IPS DF 19.7 (cell line): Measurements from ENCODE around the gene BEST3.
"Not testable (repeated sequence)": the region's sequence is repeated elsewhere in the genome, so short reads cannot be mapped to it uniquely, and the experiment has no call there.

ENCODE experiments used
- DNase-seq: peaks from one replicate; pipeline ENCODE4 v3.0.0-alpha.2; 2013; ENCODE audit warnings: low read depth, low spot score

The BEST3 gene

DNA sequence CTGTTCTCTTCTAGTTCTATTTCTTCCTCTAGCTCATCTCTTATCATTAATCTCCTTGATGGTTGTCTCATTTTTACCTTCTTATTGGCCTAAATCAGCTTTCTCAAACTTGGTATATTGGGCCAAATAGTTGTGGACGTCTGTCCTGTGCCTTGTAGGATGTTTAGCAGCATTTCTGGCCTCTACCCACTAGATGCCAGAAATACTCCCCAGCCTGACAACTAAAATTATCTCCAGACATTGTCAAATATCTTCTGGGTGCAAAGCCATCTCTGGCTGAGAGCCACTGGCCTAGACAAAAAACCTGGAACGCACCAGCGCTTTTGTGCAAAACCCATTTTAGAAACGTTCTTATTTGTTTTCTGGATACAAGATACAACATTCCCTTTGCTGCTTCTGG lies 49.6 kb downstream of the BEST3 start:
- no peak for DNase-seq

DNA sequence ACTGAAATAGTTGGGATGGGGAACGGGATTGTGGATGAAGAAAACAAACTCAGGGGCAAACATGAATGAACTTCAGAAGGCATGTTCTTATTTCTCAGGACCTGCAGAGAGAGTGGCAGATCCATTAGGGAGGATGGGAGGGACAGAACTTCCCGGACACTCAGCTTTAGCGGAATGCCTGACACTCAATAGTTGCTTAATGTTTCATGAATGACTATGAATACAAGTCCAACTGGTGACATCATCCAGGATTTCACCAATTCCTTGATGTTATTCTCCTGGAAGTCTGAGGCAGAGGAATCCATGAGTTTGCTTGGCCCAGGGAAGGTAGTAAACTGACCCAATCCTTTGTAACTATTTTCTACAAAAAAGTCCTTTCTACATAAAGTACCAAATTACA lies 50.6 kb downstream of the BEST3 start:
- DNase-seq: no peak

DNA sequence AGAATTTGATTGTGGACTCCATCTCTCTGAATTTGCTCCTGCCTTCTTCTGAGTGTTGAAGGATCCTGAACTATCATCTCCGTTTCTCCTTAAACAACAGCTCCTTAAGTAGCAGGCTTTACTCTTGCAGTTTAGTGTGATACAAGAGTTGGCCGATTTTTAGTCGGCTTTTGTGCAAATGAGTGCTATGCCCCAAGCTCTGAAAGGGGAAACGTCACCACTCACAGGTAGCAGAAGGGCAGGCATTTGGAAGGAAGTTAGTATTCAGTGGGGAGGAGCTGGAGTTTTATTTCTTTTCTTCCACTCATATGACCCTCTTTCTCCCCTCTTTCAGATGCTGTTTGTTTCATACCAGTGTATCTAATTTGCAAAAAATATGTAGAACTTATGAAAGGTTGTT lies 51.9 kb downstream of the BEST3 start:
- DNase-seq: no peak

DNA sequence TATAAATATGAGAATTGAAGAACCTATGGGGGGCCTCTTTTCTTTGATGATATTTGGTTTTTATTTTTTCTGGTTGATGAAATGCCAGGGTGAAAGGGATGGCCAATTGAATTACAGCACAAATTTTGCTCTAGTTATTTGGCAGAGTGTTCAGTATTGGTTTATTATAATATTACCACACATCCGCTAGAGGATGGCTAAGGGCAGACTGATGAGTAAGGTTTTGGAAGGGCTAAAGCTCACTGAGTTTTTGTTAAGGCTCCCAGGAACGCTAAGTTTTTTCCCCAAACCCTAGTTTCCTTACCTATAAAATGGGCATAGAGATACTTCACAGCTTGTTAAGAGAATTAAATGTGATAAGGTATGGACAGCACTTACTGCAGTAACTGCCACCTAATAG lies 54.1 kb downstream of the BEST3 start:
- no peak for DNase-seq

DNA sequence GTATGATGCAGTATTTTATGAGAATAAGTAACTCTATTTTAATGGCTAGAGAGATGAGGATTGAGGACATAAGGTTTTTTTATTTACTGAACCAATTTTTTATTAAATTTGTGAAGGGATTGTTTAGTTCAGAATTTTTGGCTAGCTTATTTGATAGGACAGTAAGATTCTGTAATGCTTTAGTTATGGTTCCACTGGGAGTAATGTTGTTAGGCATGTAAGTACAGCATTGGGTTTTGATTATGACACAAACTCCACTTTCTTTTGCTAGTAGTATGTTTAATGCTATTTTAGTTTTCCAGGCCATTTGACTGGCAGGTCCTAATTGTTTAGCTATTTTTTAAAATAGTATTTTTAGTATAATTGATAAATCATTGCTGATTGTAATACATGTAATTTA lies 54.6 kb downstream of the BEST3 start:
- no peak for DNase-seq

DNA sequence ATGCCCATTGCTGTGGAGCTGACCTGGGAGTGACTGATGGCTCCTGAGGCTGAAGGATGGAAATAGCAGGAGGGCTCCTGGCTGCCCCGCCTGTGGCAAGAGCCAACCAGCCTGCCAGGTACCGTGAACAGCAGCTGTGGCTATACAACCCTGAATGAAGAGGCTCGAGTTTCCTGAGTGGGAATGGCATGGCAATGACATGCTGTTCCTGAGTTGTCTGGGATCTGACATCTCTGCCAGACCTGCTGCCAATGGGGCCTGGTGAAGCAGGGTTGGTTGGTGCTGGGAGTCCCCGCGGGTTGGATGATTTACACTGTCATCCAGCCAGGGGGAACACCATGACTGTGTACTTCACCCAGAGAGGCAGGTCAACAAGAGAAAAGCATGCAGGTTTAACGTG lies 56.6 kb downstream of the BEST3 start:
- no peak for DNase-seq

DNA sequence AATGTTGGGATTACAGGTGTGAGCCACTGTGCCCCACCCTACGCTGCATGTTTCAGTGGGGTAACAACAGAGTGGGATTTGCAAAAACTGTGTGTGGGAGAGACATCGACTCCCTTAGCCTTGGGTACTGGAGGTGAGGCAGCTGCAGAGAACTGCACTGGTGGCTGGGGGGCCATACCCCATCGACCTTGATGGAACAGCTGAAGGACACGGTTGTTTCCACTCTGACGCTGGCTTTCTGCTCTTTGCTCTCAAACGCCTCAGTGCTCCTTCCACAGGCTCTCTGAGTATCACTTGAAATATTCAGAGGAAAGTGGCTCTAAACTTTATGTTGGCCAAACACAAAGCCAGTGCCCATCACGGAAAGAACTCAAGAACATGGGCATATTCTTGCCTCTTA lies 57.6 kb downstream of the BEST3 start:
- no peak for DNase-seq

DNA sequence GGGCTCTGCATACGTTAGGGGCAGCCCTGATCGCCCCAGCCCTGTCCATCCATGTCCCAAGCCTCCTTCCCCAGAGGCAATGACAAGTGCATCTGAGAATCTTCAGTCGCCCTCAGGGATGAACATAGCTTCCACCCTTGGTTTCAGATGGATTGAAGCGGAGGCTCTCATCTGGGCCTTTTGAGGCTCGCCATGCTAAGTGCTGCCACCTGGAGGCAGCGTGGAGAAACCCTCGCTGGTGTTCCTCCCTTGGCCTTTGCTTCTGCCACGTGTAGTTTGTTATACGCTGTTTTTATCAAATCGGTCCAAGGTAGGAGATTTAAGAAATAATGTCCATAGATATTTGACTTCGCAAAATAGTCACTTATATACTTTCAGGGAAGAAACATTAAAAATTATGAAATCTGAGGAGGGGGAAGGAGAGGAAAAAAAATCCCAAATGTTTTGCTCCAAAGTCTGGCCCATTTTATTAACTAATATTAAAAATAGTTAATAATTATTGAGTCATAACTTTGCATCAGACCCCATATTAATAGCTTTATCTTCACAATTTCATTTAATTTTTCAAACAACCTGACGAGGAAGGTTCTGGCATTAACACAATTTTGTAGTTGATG lies 59.6 kb downstream of the BEST3 start:
- no peak for DNase-seq

DNA sequence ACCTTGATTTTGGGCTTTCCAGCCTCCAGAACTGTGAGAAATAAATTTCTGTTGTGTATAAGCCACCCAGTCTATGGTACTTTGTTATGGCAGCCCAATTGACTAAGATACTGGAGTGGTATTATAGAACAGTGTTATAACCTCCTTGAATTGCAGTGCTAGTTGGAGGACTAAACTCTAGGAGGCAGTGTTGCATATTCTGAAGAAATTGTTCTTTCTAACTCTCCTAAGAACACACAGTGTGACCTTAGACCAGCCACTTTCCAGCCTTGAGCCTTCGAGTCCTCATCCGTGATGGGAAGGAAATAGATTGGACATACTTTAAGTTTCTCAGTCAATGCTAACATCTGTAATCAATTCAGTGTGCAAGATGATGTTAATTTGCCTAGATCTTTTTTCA lies 66.0 kb downstream of the BEST3 start:
- no peak for DNase-seq

DNA sequence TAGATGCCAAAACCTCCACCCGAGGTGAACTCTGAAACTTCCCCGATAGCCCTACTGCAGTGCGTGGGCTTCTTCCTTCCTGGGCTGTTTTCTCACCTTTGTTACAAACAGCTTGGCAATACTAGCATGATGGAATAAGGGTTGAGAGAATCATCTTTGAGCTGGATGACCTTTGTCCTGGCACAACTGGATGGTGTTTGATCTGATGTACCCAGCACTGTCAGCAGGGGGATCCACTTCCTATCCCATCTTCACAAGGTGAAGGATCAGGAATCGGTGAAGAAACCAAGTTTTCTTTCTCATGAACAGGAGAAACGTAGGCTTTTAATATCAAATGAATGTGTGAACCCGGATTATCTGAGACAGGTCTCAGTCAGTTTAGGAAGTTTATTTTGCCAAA lies 68.9 kb downstream of the BEST3 start:
- no peak for DNase-seq

DNA sequence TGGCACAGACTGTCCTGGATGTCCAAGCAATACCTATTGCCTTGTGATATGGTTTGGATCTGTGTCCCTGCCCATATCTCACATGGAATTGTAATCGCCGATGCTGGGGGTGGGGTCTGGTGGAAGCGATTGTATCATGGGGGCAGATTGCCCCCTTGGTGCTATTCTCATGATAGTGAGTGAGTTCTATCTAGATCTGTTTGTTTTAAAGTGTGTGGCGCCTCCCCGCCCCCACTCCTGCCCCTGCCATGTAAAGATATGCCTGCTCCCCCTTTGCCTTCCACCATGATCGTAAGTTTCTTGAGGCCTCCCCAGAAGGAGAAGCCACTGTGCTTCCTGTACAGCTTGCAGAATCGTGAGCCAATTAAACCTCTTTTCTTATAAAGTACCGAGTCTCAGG lies 71.6 kb downstream of the BEST3 start:
- DNase-seq: no peak

DNA sequence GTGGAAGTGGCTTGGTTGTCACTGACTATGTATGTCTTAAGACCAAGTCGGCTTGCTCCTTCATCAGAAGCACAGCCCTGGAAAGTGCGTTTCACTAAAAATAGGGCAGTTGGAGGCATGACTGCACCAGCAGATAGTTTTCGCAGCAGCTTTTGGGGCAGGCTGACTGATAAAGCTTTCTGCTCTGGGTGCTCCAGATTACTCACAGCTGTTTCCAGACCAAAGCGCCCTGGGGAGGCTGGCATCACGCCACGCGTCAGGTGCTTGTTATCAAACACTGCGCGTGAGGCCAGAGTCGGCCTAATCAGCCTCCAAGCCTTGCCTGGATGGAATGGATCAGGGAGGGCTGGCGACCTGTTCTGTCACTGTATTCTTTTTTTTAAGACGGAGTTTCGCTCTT lies 75.1 kb downstream of the BEST3 start:
- no peak for DNase-seq

DNA sequence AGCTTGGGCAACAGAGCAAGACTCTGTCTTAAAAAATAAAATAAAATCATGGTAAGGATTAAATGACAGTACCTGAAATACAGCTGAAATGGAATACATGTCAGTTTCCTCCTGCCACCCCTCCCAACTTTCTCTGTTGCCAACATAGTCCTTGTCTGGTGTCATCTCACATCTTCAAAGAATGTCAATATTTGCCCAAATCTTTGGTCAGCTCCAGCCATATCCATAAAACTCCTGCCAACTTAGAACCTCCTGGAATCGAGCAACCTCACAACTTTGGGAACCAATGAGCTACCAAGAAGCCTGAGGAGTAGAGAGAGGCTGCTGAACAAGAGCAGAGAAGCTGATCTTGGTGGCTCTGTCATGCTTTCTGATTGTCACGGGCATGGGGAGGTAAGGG lies 77.6 kb downstream of the BEST3 start:
- DNase-seq: no peak

DNA sequence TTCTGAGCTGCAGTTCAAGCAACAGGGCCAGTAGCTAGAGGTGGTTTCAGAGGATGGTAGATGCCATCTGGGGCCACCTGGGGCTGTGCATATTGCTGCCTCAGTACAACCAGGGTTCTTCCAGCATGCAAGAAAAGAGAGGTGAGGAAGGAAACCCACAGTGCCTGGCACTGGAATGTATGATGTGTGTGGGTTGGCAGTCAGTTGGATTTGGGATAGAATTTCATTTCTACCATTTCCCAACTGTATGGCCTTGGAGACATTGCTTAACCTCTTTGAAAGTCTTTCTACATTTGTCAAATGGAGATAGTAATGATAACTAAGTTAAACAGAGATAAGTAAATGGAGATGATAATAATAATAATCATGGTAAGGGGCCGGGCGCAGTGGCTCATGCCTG lies 78.2 kb downstream of the BEST3 start:
- DNase-seq: no peak

DNA sequence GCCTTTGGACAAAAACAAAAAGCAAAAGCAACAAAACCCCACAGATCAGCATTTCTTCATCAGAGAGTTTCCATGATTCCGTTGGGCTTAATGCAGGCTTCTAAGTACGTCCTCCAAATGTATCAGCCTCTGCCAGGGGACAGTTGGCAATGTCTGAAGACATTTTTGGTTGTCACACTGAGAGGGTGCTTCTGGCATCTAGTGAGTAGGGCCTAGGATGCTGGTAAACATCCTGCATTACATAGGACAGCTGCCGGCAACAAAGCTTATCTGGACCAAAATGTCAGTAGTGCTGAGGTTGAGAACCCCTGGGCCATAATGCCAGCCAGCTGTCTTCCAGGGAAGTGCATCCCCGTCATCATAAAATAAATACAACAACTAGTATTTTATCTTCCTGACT lies 79.0 kb downstream of the BEST3 start:
- DNase-seq: no peak

DNA sequence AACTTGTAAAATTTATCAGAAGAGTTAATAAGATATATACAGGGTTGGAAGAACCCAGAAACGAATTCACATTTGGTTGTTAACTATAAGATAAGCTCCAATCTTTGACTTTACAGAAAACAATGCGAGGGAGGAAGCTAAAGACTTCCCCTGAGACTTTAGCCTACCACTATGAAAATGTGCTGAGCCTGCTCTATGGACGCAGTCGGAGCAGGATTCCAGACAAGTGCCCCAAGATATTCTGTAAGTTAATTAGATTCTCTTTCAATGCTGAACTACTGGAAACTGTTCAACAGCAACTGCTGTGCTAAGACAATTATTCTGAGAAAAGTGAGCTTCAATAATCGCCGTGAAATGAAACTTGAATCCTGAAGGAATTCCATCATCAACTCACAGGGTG lies 80.1 kb downstream of the BEST3 start:
- no peak for DNase-seq

DNA sequence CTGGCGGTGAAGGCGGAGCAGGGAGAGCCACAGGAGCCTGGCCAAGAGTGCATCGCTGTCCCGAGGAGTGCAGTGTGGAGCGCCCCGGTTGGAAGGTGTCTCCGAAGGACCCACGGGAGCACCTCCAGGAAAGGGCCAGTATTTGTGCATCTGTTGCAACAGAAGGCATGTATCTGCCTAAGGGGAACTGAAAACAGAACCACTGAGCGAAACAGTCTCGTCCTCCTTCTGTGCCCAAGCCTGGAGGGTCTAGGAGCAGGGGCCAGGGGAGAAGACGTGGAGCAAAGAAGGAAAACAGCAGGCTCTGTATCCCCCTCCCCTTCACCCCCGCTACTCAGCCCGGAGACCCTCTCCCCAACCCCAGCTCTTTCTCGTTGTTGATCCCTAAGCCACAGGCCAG lies 83.1 kb downstream of the BEST3 start:
- DNase-seq: no peak

DNA sequence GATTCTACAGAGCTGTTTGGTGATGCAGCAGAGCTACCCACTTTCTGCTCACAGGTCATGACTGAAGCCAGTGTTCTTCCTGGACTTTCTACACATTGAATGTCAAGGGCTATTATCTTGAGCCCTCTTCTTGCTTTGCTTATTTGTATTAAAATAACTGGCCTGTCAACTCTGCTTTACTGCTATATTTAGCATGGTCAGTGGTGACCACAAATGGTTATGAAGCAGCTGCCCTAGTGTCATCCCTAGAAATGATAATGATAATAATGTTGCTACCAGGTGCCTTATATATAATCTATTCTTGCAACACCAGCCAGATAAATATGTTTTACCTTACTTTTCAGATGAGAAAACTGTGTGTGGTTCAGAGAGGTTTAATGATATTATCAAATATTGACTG lies 85.8 kb downstream of the BEST3 start:
- no peak for DNase-seq

DNA sequence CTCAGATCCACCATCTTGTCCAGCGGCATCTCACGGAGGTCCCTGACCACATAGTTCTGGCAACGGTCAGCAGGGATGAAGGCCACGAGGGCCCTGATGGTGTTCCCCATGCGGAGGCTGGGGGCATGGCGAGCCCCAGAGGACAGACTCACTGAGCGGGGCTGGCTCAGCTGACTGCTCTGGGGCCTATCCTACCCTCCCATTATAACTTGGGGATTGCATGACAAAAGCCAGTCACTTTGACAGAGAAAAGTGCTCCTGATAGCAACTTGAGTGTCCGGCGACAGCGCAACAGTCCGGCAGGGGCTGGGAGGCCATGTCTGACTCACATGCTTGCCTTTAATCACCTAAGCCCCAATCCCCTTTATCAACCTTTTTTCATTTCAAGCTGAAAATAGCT lies 88.4 kb downstream of the BEST3 start, which contains the start of gene LRRC10:
TSS of gene LRRC10 (minus strand) at position 179 of the 400 bp plus-strand sequence. CDS start at position 110, 69 bp downstream.
- DNase-seq: no peak

DNA sequence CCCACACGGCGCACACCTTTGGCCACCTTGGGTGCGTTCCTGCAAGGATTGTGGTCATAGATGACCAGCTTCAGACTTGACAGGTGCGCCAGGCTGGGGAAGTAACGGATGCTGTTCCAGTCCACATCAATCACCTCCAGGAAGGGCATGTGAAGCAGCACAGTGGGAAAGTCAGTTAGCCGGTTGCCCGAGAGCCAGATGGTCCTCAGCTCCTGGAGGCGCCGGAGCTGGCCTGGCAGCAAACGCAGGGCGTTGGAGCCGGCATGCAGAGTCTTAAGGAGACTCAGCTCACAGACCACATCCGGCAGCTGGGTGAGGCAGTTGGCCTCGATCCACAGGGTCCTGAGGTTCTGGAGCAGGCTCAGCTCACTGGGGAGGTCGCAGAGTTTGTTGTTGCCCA lies 89.0 kb downstream of the BEST3 start:
- no peak for DNase-seq

DNA sequence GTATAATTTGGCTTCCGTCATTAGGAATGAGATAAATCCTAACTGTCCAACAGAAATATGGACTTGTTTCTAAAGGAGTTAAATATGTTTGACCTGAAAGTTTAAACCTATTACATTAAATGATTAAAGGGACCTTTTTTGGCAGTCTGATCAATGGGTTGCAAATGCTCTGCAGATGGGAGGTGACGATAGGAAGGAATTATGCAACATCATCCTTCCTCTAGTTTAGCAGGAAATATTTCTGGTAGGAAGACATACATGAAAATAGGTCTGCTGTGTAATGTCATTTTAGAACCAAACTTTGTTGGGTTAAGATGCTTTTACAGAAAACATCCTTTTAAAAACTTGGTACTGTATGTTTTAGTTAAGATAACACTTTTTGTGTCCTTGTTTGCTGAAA lies 91.0 kb downstream of the BEST3 start:
- DNase-seq: no peak

DNA sequence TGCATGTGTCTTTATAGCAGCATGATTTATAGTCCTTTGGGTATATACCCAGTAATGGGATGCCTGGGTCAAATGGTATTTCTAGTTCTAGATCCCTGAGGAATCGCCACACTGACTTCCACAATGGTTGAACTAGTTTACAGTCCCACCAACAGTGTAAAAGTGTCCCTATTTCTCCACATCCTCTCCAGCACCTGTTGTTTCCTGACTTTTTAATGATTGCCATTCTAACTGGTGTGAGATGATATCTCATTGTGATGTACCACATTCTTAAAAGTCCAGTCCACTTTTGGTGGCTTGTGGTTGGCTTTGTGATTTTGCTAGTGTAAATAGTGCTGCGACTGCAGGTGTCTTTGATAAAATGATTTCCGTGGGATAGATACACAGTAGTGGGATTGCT lies 94.8 kb downstream of the BEST3 start:
- not testable (repeated sequence) for DNase-seq
